ENCODE results near the gene GTPBP2.
"Not testable (repeated sequence)": the region's sequence is repeated elsewhere in the genome, so short reads cannot be mapped to it uniquely, and the experiment has no call there.

GTPBP2 gene

GRCh38 chr6:43623880-43624785 is 4.9 kb downstream of the GTPBP2 start:
- DNase-seq, result peak; percentile 52

- DNase-seq, result peak; percentile 50
Measured at GRCh38 chr6:43622541-43622940, 6.5 kb downstream of the GTPBP2 start.

- DNase-seq, result no peak
Measured at GRCh38 chr6:43621836-43622180, 7.3 kb downstream of the GTPBP2 start.

- DNase-seq, result no peak
Measured at GRCh38 chr6:43621078-43621835, 7.8 kb downstream of the GTPBP2 start.

GRCh38 chr6:43616725-43617472 is 12.2 kb downstream of the GTPBP2 start:
- DNase-seq, result peak; percentile 14

GRCh38 chr6:43614396-43614730 is 14.7 kb downstream of the GTPBP2 start:
- no peak for DNase-seq

GRCh38 chr6:43613721-43614395 is 15.2 kb downstream of the GTPBP2 start:
- DNase-seq, result no peak

GRCh38 chr6:43610431-43610830 is 18.6 kb downstream of the GTPBP2 start:
- DNase-seq, result no peak

GRCh38 chr6:43609402-43609801 is 19.7 kb downstream of the GTPBP2 start:
- DNase-seq, result no peak

GRCh38 chr6:43608807-43609206 is 20.3 kb downstream of the GTPBP2 start:
- DNase-seq, result no peak

- peak; percentile 83 for DNase-seq
Measured at GRCh38 chr6:43608310-43608763, 20.7 kb downstream of the GTPBP2 start.

GRCh38 chr6:43606019-43606418 is 23.0 kb downstream of the GTPBP2 start:
- DNase-seq, result no peak

- DNase-seq, result no peak
Measured at GRCh38 chr6:43604174-43604573, 24.9 kb downstream of the GTPBP2 start.

GRCh38 chr6:43600595-43600994 is 28.5 kb downstream of the GTPBP2 start:
- no peak for DNase-seq

- no peak for DNase-seq
Measured at GRCh38 chr6:43593938-43594337, 35.1 kb downstream of the GTPBP2 start.

GRCh38 chr6:43589564-43589963 is 39.5 kb downstream of the GTPBP2 start:
- DNase-seq, result not testable (repeated sequence)

- no peak for DNase-seq
Measured at GRCh38 chr6:43588194-43588593, 40.9 kb downstream of the GTPBP2 start.

- peak; percentile 64 for DNase-seq
Measured at GRCh38 chr6:43584892-43585570, 44.0 kb downstream of the GTPBP2 start.

GRCh38 chr6:43582911-43583310 is 46.2 kb downstream of the GTPBP2 start:
- no peak for DNase-seq

GRCh38 chr6:43579171-43579570 is 49.9 kb downstream of the GTPBP2 start:
- DNase-seq, result no peak

- DNase-seq, result no peak
Measured at GRCh38 chr6:43578748-43579147, 50.3 kb downstream of the GTPBP2 start.

All from activated effector memory CD4-positive, alpha-beta T cell treated with anti-CD3 and anti-CD28 coated beads, Interleukin-2, amount 50 U/mL, for 16 hours (primary cell).